Astrocyte of the spinal cord (primary cell): ENCODE data around the gene STK17B.

ENCODE experiments used
- DNase-seq: peaks from one replicate; pipeline ENCODE4 v3.0.0; 2011; ENCODE audit warnings: low read depth, low spot score
- H3K4me3 ChIP-seq: 2 replicates; pipeline ENCODE4 v1.5.1; 2011; ENCODE audit warnings: low read depth, mild to moderate bottlenecking, low read length, moderate library complexity
- CTCF ChIP-seq: IDR thresholded peaks from 2 replicates; pipeline ENCODE4 v1.5.1; 2012; ENCODE audit warnings: low read depth, mild to moderate bottlenecking, low read length, inconsistent platforms
- in situ Hi-C: cut with HindIII; loops from 2 replicates; pipeline ENCODE4 v1.10.0; 2017; ENCODE audit warnings: low sequenced_read_pairs

Gene STK17B

GRCh38 chr2:196166876-196167275 is 4.5 kb downstream of the STK17B start:
- H3K4me3 ChIP-seq = no peak overlapping the region
- TF ChIP-seq CTCF = no peak
- in situ Hi-C loops = no loop called here
- peak; percentile 92 for DNase-seq

- no peak for TF ChIP-seq CTCF
- in situ Hi-C loops = no loop called here
- DNase-seq = no peak
- H3K4me3 ChIP-seq = no peak overlapping the region
Observed at GRCh38 chr2:196165016-196165415, 6.4 kb downstream of the STK17B start.

DNA sequence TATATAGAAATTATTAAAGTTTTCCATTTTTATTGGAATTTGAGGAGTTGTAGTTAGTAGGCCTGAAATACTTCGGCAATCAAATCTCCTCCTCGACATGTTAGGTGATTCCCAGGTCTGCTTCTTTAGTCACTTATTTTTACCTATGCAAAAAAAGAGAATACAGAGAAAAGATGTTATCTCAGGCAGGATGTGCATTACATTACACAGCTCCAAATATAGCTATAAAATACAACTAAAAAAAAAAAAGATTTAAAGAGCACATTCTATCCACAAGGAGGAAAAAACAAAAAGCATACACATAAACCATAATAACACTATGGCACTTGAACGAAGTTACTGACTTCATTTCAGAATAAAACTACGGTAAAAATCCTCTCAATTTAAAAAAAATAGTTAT is 8.1 kb downstream of the STK17B start:
- DNase-seq = no peak
- in situ Hi-C loops = no loop called here
- H3K4me3 ChIP-seq = no peak overlapping the region
- TF ChIP-seq CTCF = no peak

DNA sequence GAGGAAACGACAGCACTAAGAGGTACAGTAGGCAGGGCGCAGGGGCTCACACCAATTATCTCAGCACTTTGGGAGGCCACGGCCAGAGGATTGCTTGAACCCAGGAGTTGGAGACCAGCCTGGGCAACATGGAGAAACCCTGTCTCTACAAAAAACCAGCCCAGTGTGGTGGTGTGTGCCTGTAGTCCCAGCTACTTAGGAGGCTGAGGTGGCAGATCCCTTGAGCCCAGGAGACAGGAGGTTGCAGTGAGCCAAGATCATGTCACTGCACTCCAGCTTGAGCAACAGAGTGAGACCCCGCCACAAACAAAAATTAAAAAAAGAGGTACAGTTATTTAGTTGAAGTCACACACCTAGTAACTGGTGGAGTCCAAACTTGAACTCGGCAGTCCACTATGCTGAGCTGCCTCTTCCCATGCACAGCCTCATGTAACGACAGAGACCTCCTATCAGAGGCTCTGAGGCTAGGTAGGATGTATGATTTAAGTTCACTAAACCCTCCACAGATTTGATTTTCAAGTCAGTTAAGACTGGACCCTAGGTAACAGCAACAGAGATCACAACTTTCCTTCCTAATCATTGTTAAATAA is 8.7 kb downstream of the STK17B start:
- DNase-seq = no peak
- no peak overlapping the region for H3K4me3 ChIP-seq
- in situ Hi-C loops = no loop called here
- TF ChIP-seq CTCF = no peak

GRCh38 chr2:196160946-196161345 is 10.4 kb downstream of the STK17B start:
- in situ Hi-C loops = no loop called here
- H3K4me3 ChIP-seq = no peak overlapping the region
- DNase-seq = no peak
- no peak for TF ChIP-seq CTCF

DNA sequence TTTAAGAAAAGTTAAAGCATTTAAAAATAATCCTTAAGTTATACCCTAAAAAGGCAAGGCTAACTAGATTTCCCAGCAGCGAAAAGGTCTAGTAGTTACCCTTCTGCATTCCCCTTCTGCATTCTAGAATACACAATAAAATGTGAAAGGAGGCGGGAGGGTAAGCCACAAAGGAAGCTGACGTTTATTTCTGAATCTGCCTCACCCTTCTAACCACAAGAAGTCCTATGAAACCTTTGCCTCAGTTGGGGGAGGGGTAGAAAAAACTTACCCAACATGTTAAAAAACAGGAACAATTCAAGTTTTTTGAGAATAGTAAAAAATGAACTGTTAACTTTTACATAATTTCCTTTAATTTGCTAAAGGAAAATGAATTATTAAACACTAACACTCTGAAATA is 11.3 kb downstream of the STK17B start:
- peak; percentile 96 for DNase-seq
- TF ChIP-seq CTCF = no peak
- in situ Hi-C loops = no loop called here
- H3K4me3 ChIP-seq = no peak overlapping the region

DNA sequence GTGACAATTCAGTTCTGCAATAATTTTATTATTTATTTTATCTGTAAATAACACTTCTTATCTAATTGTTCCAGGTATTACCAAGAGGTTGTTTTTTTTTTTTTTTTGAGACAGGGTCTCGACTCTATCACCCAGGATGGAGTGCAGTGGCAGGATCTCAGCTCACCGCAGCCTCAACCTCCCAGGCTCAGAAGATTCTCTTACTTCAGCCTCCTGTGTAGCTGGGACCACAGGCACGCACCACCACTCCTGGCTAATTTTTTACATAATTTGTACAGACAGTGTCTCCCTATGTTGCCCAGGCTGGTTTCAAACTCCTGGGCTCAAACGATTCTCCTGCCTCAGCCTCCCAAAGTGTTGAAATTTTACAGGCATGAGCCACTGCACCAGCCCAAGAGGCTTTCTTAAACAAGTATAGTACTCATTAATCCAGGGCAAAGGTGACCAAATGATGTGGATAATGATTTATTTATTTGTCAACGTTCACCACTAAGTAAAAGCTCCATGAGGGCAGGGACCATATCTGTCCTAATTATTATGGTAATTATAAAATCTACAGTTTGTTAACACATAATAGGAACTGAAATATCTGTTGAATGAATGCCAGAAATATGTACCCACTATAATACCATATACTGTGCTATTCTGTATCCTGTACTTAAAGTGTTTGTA is 12.0 kb downstream of the STK17B start:
- H3K4me3 ChIP-seq = no peak overlapping the region
- in situ Hi-C loops = no loop called here

More for the DNA sequence above, 12.0 kb downstream of the STK17B start:
- TF ChIP-seq CTCF = no peak
- DNase-seq = no peak
